OCI-LY3 (cell line): ENCODE results near the gene AKT3.

Source experiments
- CTCF ChIP-seq: fragments of 200-600, 300-600 bp; sonication (generic); IDR thresholded peaks from 2 replicates; pipeline ENCODE4 v1.5.1; 2014; ENCODE audit warnings: antibody characterized with exemption, low read length, low read depth
- EZH2phosphoT487 ChIP-seq: fragments of 200-600 bp; shearing (Covaris generic); IDR thresholded peaks from 2 replicates; pipeline ENCODE4 v1.6.1; 2018; ENCODE audit warnings: antibody characterized with exemption, mixed run types, low read depth

GRCh38 chr1:243459059-243459458, 391.0 kb downstream of the AKT3 start:
- TF ChIP-seq CTCF: no peak
- TF ChIP-seq EZH2phosphoT487: no peak
